Measurements from ENCODE around the gene ARF6.

- TF ChIP-seq POLR2A (IDR thresholded peaks at IDR 0.05; ENCODE audit: low read length) = no peak
- no peak for TF ChIP-seq GATA1 (IDR thresholded peaks at IDR 0.05; ENCODE audit: low read depth, low read length)
Observed at GRCh38 chr14:49905989-49906388, 13.1 kb downstream of the ARF6 start.

All from erythroblast (primary cell).